ENCODE results near the gene FAM177B.
"Not testable (repeated sequence)": the region's sequence is repeated elsewhere in the genome, so short reads cannot be mapped to it uniquely, and the experiment has no call there.

The FAM177B gene

GRCh38 chr1:222739465-222739864, 2.5 kb downstream of the FAM177B start:
- H3K4me3 ChIP-seq (ENCODE audit: low read depth, low read length) = no peak overlapping the region
- no peak for DNase-seq (ENCODE audit: low read depth)
- no peak for TF ChIP-seq CTCF (IDR thresholded peaks at IDR 0.05; ENCODE audit: insufficient read depth, low read depth, low read length, missing control alignments)

- TF ChIP-seq CTCF (IDR thresholded peaks at IDR 0.05; ENCODE audit: insufficient read depth, low read depth, low read length, missing control alignments) = no peak
- no peak for DNase-seq (ENCODE audit: low read depth)
- no peak overlapping the region for H3K4me3 ChIP-seq (ENCODE audit: low read depth, low read length)
Observed at GRCh38 chr1:222739929-222740328, 2.9 kb downstream of the FAM177B start.

GRCh38 chr1:222741630-222742457, 4.8 kb downstream of the FAM177B start:
- not testable (repeated sequence) for H3K4me3 ChIP-seq (ENCODE audit: low read depth, low read length); DNase-seq (ENCODE audit: low read depth)

GRCh38 chr1:222749927-222750326, 12.9 kb downstream of the FAM177B start:
- DNase-seq (ENCODE audit: low read depth) = no peak
- no peak for TF ChIP-seq CTCF (IDR thresholded peaks at IDR 0.05; ENCODE audit: insufficient read depth, low read depth, low read length, missing control alignments)

GRCh38 chr1:222750651-222751050, 13.6 kb downstream of the FAM177B start:
- peak; percentile 33 for DNase-seq (ENCODE audit: low read depth)
- H3K4me3 ChIP-seq (ENCODE audit: low read depth, low read length) = no peak overlapping the region
- TF ChIP-seq CTCF (IDR thresholded peaks at IDR 0.05; ENCODE audit: insufficient read depth, low read depth, low read length, missing control alignments) = no peak

More at GRCh38 chr1:222749927-222750326, 12.9 kb downstream of the FAM177B start:
- no peak overlapping the region for H3K4me3 ChIP-seq (ENCODE audit: low read depth, low read length)

- no peak for DNase-seq (ENCODE audit: low read depth)
- H3K4me3 ChIP-seq (ENCODE audit: low read depth, low read length) = no peak overlapping the region
- TF ChIP-seq CTCF (IDR thresholded peaks at IDR 0.05; ENCODE audit: insufficient read depth, low read depth, low read length, missing control alignments) = no peak
Observed at GRCh38 chr1:222751255-222751654, 14.3 kb downstream of the FAM177B start.

- H3K4me3 ChIP-seq (ENCODE audit: low read depth, low read length) = no peak overlapping the region
- TF ChIP-seq CTCF (IDR thresholded peaks at IDR 0.05; ENCODE audit: insufficient read depth, low read depth, low read length, missing control alignments) = no peak
- no peak for DNase-seq (ENCODE audit: low read depth)
Observed at GRCh38 chr1:222754366-222755139, 17.6 kb downstream of the FAM177B start.

Data from GM12865 (cell line).